ENCODE results near the gene KIAA0825. TPM values are rescaled to one million over a fixed set of nuclear protein-coding genes. Genes with fewer than 3 reads are reported as not detected.

Gene KIAA0825
- total and polyA plus RNA-seq, 2 of the 8 experiments (the other 6 are each of a cell fraction or from before 2014, with no cell fraction given) = 0.60 to 1.0 TPM

- no peak for TF ChIP-seq CHD7 (IDR thresholded peaks at IDR 0.05; ENCODE audit: insufficient replicate concordance, low read length)
- no peak for TF ChIP-seq SP4 (IDR thresholded peaks at IDR 0.05; ENCODE audit: low read length)
- TF ChIP-seq PHF8 (conservative IDR thresholded peaks at IDR 0.05; ENCODE audit: low read depth, low read length) = no peak
- no peak for TF ChIP-seq CBX8 (IDR thresholded peaks at IDR 0.05; ENCODE audit: borderline replicate concordance, low read depth, low read length)
- no peak for TF ChIP-seq E2F6 (IDR thresholded peaks at IDR 0.05)
- TF ChIP-seq RNF2 (IDR thresholded peaks at IDR 0.05; ENCODE audit: borderline replicate concordance, low read depth, low read length, missing control alignments, poor library complexity, severe bottlenecking) = no peak
- no peak for TF ChIP-seq KDM1A (IDR thresholded peaks at IDR 0.05; ENCODE audit: borderline replicate concordance, low read length)
- no peak for TF ChIP-seq BCL11A (IDR thresholded peaks at IDR 0.05; ENCODE audit: low read depth in 2 of 2, low read length in 2 of 2)
- no peak for TF ChIP-seq JUN (IDR thresholded peaks at IDR 0.05; ENCODE audit: low read depth, low read length)
- no peak for TF ChIP-seq EP300 (IDR thresholded peaks at IDR 0.05; ENCODE audit: borderline replicate concordance in 1 of 2, low read depth in 2 of 2, low read length in 2 of 2)
These were observed 42.1 kb upstream of the KIAA0825 start (continued) for GRCh38 chr5:94660506-94660905.
